ENCODE results near the gene DNAJC17.

Gene DNAJC17

DNA sequence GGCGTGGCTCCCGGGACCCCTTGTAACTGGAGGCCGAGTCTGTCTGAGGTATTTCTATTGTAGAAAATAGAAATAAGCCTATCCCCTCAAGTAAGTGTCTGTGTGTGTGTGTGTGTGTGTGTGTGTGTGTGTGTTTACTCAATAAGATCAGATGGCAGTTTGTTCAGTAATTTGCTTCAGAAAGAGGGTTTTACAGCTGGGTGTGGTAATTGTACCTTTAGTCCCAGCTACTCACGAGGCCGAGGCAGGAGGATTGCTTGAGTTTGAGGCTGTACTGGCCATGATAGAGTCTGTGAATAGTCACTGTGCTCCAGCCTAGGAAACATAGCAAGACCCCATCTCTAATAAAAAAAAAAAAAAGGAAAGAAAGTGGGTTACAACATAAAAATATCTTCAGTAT, 45.3 kb upstream of the DNAJC17 start:
- no peak overlapping the region for H3K4me3 ChIP-seq (ENCODE audit: control insufficient read depth, low read depth, low read length)
- DNase-seq (ENCODE audit: low read depth): no peak
- TF ChIP-seq CTCF (conservative IDR thresholded peaks at IDR 0.05; ENCODE audit: control insufficient read depth, insufficient read depth, low read depth, low read length): no peak

- TF ChIP-seq CTCF (conservative IDR thresholded peaks at IDR 0.05; ENCODE audit: control insufficient read depth, insufficient read depth, low read depth, low read length): no peak
Measured at GRCh38 chr15:40850576-40851112, 43.4 kb upstream of the DNAJC17 start.

GRCh38 chr15:40847223-40847961, 40.1 kb upstream of the DNAJC17 start:
- no peak for DNase-seq (ENCODE audit: low read depth)
- TF ChIP-seq CTCF (conservative IDR thresholded peaks at IDR 0.05; ENCODE audit: control insufficient read depth, insufficient read depth, low read depth, low read length): no peak
- H3K4me3 ChIP-seq (ENCODE audit: control insufficient read depth, low read depth, low read length): no peak overlapping the region

More at GRCh38 chr15:40850576-40851112, 43.4 kb upstream of the DNAJC17 start:
- no peak for DNase-seq (ENCODE audit: low read depth)
- no peak overlapping the region for H3K4me3 ChIP-seq (ENCODE audit: control insufficient read depth, low read depth, low read length)

DNA sequence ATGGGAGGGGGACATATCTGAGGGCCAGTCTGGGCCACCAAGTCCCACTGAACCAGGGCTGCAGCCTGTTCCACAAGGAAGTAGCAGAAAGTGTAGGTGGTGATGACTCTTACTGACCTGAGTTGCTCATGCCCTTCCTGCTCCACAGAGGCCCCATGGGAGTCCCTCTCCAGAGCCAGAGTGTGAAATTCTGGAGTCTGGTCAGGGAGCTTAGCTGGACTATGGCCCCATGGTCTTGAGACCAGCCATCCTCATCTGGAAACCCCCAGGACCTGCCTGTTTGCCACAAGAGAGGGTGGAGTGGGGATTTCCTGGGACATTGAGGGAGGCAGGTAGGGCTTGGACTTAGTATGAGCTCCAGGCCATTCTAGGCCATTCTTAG, 39.6 kb upstream of the DNAJC17 start:
- H3K4me3 ChIP-seq (ENCODE audit: control insufficient read depth, low read depth, low read length): no peak overlapping the region
- no peak for TF ChIP-seq CTCF (conservative IDR thresholded peaks at IDR 0.05; ENCODE audit: control insufficient read depth, insufficient read depth, low read depth, low read length)
- no peak for DNase-seq (ENCODE audit: low read depth)

DNA sequence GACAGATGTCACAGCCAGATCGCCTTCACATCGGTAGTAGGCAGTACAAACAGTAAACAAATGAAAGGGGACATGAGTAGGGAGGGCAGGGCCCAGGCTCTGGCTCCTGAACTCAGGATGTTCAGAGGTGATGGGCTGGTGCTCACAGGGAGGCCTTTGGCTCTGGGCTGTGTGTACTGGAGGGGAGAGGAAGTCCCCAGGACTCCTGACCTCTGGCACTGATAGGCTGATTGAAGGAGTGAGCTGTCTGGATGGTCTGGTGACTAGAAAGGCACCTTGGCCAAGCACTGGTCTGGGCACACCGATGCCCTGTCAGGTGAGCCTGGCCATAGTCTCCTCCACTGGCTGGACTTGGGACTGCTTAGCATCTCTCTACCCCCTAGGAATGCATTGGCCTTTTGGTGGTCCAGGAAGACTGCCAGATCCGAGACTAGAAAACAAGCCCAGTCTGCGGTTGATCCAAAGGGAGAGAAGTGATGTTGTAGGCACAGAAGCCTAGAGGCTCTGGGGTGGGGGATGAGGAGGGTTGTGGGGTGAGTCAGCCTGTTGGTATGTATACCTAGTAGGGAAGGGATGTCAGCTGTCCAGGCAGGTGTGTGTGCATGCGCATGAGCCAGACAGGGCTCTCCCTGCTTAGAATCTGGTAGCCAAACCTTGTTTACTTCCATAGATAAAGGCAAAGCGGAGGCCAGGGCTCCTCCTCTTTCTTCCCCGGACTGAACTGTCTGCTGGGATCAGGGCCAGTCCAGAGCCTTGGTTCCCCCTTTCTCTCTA, 38.4 kb upstream of the DNAJC17 start:
- no peak for TF ChIP-seq CTCF (conservative IDR thresholded peaks at IDR 0.05; ENCODE audit: control insufficient read depth, insufficient read depth, low read depth, low read length)
- no peak overlapping the region for H3K4me3 ChIP-seq (ENCODE audit: control insufficient read depth, low read depth, low read length)
- DNase-seq (ENCODE audit: low read depth): no peak

DNA sequence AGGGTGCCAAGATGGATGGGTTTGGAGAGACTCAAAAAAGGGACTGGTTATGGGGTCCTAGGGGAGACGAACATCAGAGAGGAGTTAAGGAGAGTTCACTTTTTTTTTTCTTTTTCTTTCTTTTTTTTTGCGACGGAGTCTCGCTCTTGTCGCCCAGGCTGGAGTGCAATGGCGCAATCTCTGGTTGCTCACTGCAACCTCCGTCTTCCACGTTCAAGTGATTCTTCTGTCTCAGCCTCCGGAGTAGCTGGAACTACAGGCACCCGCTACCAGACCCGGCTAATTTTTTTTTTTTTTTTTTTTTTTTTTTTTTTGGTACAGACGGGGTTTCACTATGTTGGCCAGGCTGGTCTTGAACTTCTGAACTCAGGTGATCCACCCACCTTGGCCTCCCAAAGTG, 37.8 kb upstream of the DNAJC17 start:
- TF ChIP-seq CTCF (conservative IDR thresholded peaks at IDR 0.05; ENCODE audit: control insufficient read depth, insufficient read depth, low read depth, low read length): no peak

More for the DNA sequence above, 37.8 kb upstream of the DNAJC17 start:
- no peak overlapping the region for H3K4me3 ChIP-seq (ENCODE audit: control insufficient read depth, low read depth, low read length)
- no peak for DNase-seq (ENCODE audit: low read depth)

All from fibroblast of mammary gland (primary cell).